ENCODE results near the gene PTPRK.

PTPRK gene

DNA sequence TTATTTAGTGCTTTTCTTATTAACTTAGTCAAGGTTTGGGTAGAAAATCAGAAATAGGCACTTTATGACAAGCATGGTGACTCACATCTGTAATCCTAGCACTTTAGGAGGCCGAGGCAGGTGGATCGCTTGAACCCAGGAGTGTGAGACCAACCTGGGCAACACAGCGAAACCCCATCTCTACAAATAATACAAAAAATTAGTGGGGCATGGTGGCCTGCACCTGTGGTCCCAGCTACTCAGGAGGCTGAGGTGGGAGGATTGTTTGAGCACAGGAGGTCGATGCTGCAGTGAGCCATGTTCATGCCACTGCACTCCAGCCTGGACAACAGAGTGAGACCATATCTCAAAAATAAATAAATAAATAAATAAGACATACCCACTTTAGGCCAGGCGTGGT lies 568.2 kb downstream of the PTPRK start:
- no peak overlapping the region for H3K27ac ChIP-seq
- TF ChIP-seq, protein P1, sequence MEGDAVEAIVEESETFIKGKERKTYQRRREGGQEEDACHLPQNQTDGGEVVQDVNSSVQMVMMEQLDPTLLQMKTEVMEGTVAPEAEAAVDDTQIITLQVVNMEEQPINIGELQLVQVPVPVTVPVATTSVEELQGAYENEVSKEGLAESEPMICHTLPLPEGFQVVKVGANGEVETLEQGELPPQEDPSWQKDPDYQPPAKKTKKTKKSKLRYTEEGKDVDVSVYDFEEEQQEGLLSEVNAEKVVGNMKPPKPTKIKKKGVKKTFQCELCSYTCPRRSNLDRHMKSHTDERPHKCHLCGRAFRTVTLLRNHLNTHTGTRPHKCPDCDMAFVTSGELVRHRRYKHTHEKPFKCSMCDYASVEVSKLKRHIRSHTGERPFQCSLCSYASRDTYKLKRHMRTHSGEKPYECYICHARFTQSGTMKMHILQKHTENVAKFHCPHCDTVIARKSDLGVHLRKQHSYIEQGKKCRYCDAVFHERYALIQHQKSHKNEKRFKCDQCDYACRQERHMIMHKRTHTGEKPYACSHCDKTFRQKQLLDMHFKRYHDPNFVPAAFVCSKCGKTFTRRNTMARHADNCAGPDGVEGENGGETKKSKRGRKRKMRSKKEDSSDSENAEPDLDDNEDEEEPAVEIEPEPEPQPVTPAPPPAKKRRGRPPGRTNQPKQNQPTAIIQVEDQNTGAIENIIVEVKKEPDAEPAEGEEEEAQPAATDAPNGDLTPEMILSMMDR (conservative IDR thresholded peaks at IDR 0.05): no peak

DNA sequence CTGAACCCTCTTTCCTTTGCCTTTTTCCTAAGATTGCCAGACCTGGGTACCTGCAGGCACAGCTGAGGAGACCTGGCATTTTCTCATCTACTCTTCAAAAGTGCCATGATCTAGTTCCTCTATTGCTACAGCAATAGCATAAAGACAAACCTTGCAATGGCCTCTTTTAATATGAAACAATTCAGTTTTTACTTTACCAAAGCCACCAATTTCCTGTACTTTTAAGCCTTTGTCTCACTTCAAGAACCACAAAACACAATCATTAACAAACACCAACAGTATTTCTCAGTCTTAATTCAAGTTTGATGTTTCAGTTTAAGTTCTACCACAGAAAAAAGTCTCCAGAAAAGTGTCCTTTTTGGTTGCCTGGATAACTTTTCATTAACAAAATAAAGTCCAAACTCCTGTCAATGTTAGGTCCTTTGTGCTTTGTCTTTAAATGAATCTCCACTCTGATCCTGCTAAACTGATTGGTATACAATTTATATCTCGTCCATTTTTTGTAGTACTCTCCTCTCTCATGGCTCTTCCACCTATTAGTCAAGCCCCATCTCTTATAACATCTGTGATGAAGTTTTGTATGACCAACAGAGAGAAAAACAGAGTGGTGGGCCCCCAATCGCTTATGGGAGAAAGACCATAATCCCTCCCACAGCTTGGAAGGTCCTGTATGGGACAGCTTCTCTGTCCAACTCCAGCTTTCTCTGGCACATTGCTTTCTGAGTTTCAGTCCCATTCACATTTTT lies 569.1 kb downstream of the PTPRK start:
- no peak overlapping the region for H3K27ac ChIP-seq

DNA sequence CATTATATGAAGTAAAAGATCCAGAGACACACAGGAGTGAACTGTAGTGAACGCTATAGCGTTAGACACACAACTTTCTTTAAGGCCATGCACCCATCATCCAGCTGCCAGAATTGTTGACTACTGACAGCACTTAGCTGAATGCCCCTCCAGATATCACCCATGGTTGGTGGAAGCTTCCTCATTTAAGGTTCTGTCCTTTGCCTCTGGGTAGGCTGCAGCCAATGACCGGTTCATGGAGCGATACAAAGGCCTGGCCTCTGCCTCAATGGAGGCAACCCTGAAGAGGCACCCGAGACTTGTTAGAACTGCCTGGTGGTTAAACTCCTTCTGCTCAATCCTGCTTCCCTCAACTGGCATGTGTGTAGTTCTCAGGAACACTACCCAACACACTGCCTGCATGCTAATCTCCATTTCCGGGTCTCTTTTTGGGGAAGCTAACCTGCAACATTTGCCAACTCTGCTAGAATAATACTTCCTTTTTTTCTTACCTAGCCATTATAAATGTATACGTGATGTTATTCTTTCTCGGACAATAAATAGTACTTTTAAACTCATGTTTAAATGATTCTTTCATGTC lies 569.7 kb downstream of the PTPRK start:
- TF ChIP-seq, protein P1 (conservative IDR thresholded peaks at IDR 0.05): no peak
- no peak overlapping the region for H3K27ac ChIP-seq

More for the DNA sequence above, 569.1 kb downstream of the PTPRK start:
- TF ChIP-seq, protein P1 (conservative IDR thresholded peaks at IDR 0.05): no peak

DNA sequence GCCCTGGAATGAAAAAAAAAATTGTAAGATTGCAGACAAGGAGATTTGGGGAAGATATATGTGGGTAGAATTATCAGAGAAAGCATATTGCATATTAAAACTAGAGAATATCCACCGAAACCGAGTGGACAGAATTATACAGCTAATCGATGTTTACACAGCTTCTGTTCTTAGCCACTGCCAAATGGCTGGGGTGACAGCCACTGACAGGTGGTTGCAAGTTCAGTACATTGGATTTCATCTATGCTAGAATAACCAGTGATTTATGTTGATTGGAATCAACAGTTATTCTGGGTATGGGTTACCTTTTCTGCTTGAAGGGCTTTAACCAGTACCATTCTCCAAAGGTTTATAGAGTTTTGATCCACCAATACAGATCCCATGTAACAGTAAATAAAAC lies 571.1 kb downstream of the PTPRK start:
- TF ChIP-seq, protein P1 (conservative IDR thresholded peaks at IDR 0.05): no peak
- no peak overlapping the region for H3K27ac ChIP-seq

DNA sequence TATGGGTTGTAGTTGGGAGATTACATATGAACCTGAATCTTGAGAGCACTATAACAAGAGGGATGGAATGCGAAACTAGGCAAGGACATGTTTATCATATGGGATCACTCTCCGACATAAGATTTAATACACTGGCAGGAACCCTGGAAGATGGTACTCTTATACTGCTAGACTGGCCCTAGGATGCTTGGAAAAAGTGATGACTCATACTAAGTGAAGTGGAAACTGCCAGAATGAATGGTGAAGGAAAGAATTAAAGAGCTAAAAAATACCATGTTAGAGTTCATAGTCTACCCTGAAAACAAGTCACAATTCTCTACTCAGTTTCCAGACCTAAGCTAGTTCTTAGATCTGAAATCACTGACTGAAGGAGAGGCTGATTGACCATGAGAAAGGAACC lies 574.0 kb downstream of the PTPRK start:
- H3K27ac ChIP-seq: no peak overlapping the region
- TF ChIP-seq, protein P1 (conservative IDR thresholded peaks at IDR 0.05): no peak

DNA sequence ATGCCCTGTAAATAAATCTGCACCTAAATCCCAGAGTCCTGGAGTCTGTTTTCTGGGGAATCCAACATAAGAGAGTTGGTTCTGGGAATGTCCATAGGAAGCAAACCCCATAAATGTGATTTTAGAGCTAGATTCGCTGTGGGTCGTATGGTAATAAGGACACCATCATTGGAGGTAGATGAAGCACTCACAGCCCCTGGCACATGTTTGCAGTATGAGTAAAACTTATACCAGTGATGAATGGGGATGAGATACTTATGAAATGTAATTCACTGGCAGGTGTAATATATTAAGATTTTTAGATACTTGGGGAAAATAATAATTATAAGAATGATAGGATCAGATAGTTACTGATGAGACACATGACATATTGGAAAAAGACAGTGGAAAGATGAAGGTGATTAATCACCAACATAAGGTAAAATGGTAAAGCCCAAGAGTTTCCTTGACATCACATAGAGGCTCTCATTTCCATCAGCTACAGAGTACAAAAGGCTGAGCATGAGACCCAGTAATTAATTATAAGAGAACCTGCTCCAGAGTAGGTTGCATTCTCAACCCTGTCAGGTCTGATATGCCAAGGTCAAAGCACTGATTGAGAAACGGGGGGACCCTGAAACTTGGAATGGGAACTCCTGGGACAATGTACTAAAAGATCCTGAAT lies 574.8 kb downstream of the PTPRK start:
- TF ChIP-seq, protein P1 (conservative IDR thresholded peaks at IDR 0.05): no peak
- no peak overlapping the region for H3K27ac ChIP-seq

DNA sequence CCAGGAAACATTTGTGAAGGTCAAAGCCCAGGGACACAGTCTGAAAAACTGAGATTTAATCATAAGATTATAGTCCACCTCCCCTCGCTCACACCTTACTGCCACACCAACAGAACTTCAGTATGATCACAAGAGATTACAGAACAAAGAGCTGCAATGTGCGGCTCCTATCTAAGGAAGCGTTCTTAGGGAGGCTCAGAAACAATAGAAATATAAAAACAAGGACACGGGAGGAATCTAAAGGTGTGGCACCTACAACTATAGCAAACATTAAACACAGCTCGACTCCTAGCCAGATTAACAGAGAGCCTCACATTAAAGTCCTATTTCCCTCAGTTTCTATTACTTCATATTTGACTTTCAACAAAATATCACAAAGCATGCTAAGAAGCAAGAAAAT lies 579.2 kb downstream of the PTPRK start:
- TF ChIP-seq, protein P1 (conservative IDR thresholded peaks at IDR 0.05): no peak
- no peak overlapping the region for H3K27ac ChIP-seq

All from VCaP (cell line).